ENCODE results near the gene SGCA. TPM values are rescaled to one million over a fixed set of nuclear protein-coding genes. Genes with fewer than 3 reads are reported as not detected.
A peak's percentile ranks its signal among the peaks of the same experiment; 100 is the strongest.

The SGCA gene
- total and polyA plus RNA-seq, 2 of the 8 experiments (the other 6 are each of a cell fraction or from before 2014, with no cell fraction given) = 0.12 TPM; not detected in 1

DNA sequence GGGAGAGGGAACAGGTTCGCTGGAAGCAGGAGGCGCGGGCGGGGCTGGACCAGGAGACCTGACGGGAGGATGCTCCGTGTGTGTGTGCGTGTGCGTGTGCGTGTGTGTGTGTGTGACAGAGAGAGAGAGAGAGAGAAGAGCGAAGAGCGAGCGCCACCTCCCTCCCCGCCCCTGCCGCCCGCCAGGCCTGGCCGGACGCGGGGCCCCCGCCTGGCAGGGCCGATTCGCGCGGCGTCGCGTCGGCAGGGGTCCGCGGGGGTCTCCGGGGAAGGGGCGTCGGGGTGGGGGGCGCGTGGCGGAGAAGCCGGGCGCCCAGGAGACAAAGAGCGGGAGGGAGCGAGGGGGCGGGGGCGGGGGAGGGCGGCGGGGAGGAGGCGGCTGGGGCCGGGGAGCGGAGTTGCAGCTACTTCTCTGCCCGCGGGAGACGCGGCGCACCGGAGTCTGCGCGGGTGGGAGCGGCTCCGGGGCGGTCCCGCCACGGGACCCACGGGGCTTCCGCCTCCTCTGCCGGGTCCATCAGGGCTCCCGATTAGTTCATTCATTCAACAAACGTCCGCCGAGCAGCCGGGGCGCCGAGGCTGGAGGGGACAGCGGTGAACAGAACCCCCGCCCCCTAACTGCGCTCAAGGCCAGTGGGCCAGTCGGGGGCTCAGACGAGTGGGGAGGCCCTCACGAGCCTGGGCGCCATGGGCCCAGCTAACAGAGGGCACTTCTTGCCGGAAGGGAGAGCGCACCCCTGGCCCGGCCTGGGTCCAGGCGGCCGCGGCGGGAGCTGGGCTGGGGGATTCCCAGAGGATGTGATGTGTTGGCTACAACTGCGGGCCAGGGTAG, 35.9 kb upstream of the SGCA start, which contains the start of gene SAMD14 (continued):
- TF ChIP-seq KDM4A (IDR thresholded peaks at IDR 0.05; ENCODE audit: low read depth, low read length, severe bottlenecking) = peak; percentile 76
- TF ChIP-seq HDAC6 (IDR thresholded peaks at IDR 0.05; ENCODE audit: low read depth, low read length) = no peak
